ENCODE data around the gene PJA2.
"Not testable (repeated sequence)": the region's sequence is repeated elsewhere in the genome, so short reads cannot be mapped to it uniquely, and the experiment has no call there.

PJA2 gene

GRCh38 chr5:109409844-109410388 lies at the start of gene PJA2:
PJA2 (minus strand) TSS chr5:109409974; CDS start chr5:109383433, 26,541 bp downstream.
- DNase-seq (ENCODE audit: low read depth in 3 of 3), result peak; percentile 90 to 95 (median 94)

- DNase-seq (ENCODE audit: low read depth in 3 of 3), result no peak
Observed at GRCh38 chr5:109455598-109456096, 45.9 kb upstream of the PJA2 start.

GRCh38 chr5:109454731-109455505 lies 45.1 kb upstream of the PJA2 start:
- DNase-seq (ENCODE audit: low read depth in 3 of 3), result no peak

GRCh38 chr5:109453251-109453650 lies 43.5 kb upstream of the PJA2 start:
- DNase-seq (ENCODE audit: low read depth in 3 of 3), result no peak

GRCh38 chr5:109452661-109453060 lies 42.9 kb upstream of the PJA2 start:
- no peak for DNase-seq (ENCODE audit: low read depth in 3 of 3)

GRCh38 chr5:109451146-109451545 lies 41.4 kb upstream of the PJA2 start:
- DNase-seq (ENCODE audit: low read depth in 3 of 3), result no peak

- DNase-seq (ENCODE audit: low read depth in 3 of 3), result no peak
Observed at GRCh38 chr5:109450129-109450877, 40.5 kb upstream of the PJA2 start.

GRCh38 chr5:109448838-109449237 lies 39.1 kb upstream of the PJA2 start:
- no peak for DNase-seq (ENCODE audit: low read depth in 3 of 3)

- no peak for DNase-seq (ENCODE audit: low read depth in 3 of 3)
Observed at GRCh38 chr5:109439590-109439989, 29.8 kb upstream of the PJA2 start.

- no peak for DNase-seq (ENCODE audit: low read depth in 3 of 3)
Observed at GRCh38 chr5:109426075-109426474, 16.3 kb upstream of the PJA2 start.

GRCh38 chr5:109425521-109425920 lies 15.7 kb upstream of the PJA2 start:
- DNase-seq (ENCODE audit: low read depth in 3 of 3), result not testable (repeated sequence)

GRCh38 chr5:109421956-109422355 lies 12.2 kb upstream of the PJA2 start:
- DNase-seq (ENCODE audit: low read depth in 3 of 3), result no peak

- no peak for DNase-seq (ENCODE audit: low read depth in 3 of 3)
Observed at GRCh38 chr5:109418712-109419352, 9.1 kb upstream of the PJA2 start.

GRCh38 chr5:109416882-109417281 lies 7.1 kb upstream of the PJA2 start:
- no peak for DNase-seq (ENCODE audit: low read depth in 3 of 3)

- DNase-seq (ENCODE audit: low read depth in 3 of 3), result not testable (repeated sequence)
Observed at GRCh38 chr5:109413921-109414461, 4.2 kb upstream of the PJA2 start.

- DNase-seq (ENCODE audit: low read depth in 3 of 3), result no peak
Observed at GRCh38 chr5:109413458-109413857, 3.7 kb upstream of the PJA2 start.

GRCh38 chr5:109412981-109413402 lies 3.2 kb upstream of the PJA2 start:
- no peak for DNase-seq (ENCODE audit: low read depth in 3 of 3)

GRCh38 chr5:109411627-109412026 lies 1.9 kb upstream of the PJA2 start:
- no peak for DNase-seq (ENCODE audit: low read depth in 3 of 3)

GRCh38 chr5:109411149-109411514 lies 1.4 kb upstream of the PJA2 start:
- DNase-seq (ENCODE audit: low read depth in 3 of 3), result no peak

GRCh38 chr5:109410389-109411148 lies 795 bp upstream of the PJA2 start:
- peak in 1 of 3 experiments; percentile 8 for DNase-seq (ENCODE audit: low read depth in 3 of 3)
